CD4-positive, alpha-beta T cell treated with Interleukin-17A for 4 hours (primary cell): ENCODE results near the gene SLC22A4.

Source experiments
- DNase-seq: peaks from one replicate; pipeline ENCODE4 v3.0.0-alpha.2; 2020; ENCODE audit warnings: mixed read lengths

The SLC22A4 gene

GRCh38 chr5:132377738-132378137, 83.5 kb downstream of the SLC22A4 start:
- no peak for DNase-seq

- no peak for DNase-seq
Observed at GRCh38 chr5:132378580-132378979, 84.4 kb downstream of the SLC22A4 start.

GRCh38 chr5:132380047-132380446, 85.9 kb downstream of the SLC22A4 start:
- no peak for DNase-seq

GRCh38 chr5:132380741-132381140, 86.5 kb downstream of the SLC22A4 start:
- no peak for DNase-seq

- no peak for DNase-seq
Observed at GRCh38 chr5:132381614-132382013, 87.4 kb downstream of the SLC22A4 start.

GRCh38 chr5:132383261-132383660, 89.1 kb downstream of the SLC22A4 start:
- no peak for DNase-seq

GRCh38 chr5:132383984-132384383, 89.8 kb downstream of the SLC22A4 start:
- no peak for DNase-seq

GRCh38 chr5:132384506-132385050, 90.4 kb downstream of the SLC22A4 start:
- DNase-seq = no peak

- DNase-seq = peak; percentile 78
Observed at GRCh38 chr5:132385326-132386105, 91.3 kb downstream of the SLC22A4 start.

GRCh38 chr5:132386644-132387286, 92.6 kb downstream of the SLC22A4 start:
- peak; percentile 83 for DNase-seq

- DNase-seq = no peak
Observed at GRCh38 chr5:132387640-132388117, 93.5 kb downstream of the SLC22A4 start.

- DNase-seq = no peak
Observed at GRCh38 chr5:132388244-132389050, 94.3 kb downstream of the SLC22A4 start.

- no peak for DNase-seq
Observed at GRCh38 chr5:132389051-132389331, 94.8 kb downstream of the SLC22A4 start.

- peak; percentile 59 for DNase-seq
Observed at GRCh38 chr5:132389585-132390286, 95.5 kb downstream of the SLC22A4 start.

GRCh38 chr5:132391247-132391646, 97.1 kb downstream of the SLC22A4 start:
- DNase-seq = no peak

- DNase-seq = no peak
Observed at GRCh38 chr5:132391870-132392269, 97.7 kb downstream of the SLC22A4 start.

- no peak for DNase-seq
Observed at GRCh38 chr5:132392411-132392810, 98.2 kb downstream of the SLC22A4 start.

GRCh38 chr5:132392978-132393825, 99.0 kb downstream of the SLC22A4 start:
- no peak for DNase-seq
